CD4-positive, CD25-positive, alpha-beta regulatory T cell (primary cell): ENCODE results near the gene CD4. TPM values are rescaled to one million over a fixed set of nuclear protein-coding genes. Genes with fewer than 3 reads are reported as not detected.

Experiments used
- ATAC-seq, 2 donors: fragments of 150-1000 bp; cut with Tn5 transposase; one replicate each; pipeline ENCODE4 v1.10.0; 2021; ENCODE audit warnings: low read depth in 2 of 2, moderate number of reproducible peaks in 2 of 2, moderate library complexity in 1 of 2
- DNase-seq, 3 donors: peaks; one replicate each; pipeline versions ENCODE4 v3.0.0 to v3.0.0-alpha.2; 2012 to 2022; ENCODE audit warnings: mixed read lengths in 1 of 3
- H3K27ac ChIP-seq: one replicate; pipeline ENCODE4 v1.7.0; 2013; ENCODE audit warnings: mild to moderate bottlenecking, low read length; ENCODE audit not compliant: insufficient read depth, poor library complexity, severe bottlenecking
- H3K27me3 ChIP-seq: one replicate; pipeline ENCODE4 v1.7.0; 2013; ENCODE audit warnings: low read length; ENCODE audit not compliant: control insufficient read depth, insufficient read depth
- H3K36me3 ChIP-seq: one replicate; pipeline ENCODE4 v1.7.0; 2013; ENCODE audit warnings: mild to moderate bottlenecking, low read length, moderate library complexity; ENCODE audit not compliant: control insufficient read depth, insufficient read depth
- H3K4me1 ChIP-seq: 2 replicates; pipeline ENCODE4 v1.7.0; 2013; ENCODE audit warnings: mild to moderate bottlenecking, low read length; ENCODE audit not compliant: insufficient read depth, control insufficient read depth, poor library complexity, severe bottlenecking
- H3K4me3 ChIP-seq: one replicate; pipeline ENCODE4 v1.7.0; 2013; ENCODE audit warnings: low read depth, mild to moderate bottlenecking, low read length, moderate library complexity
- H3K9me3 ChIP-seq, 2 experiments: 1 replicate in 1 of 2; 2 replicates in 1 of 2; pipeline ENCODE4 v1.7.0; 2013; ENCODE audit warnings: low read length in 2 of 2, mild to moderate bottlenecking in 1 of 2, moderate library complexity in 1 of 2; ENCODE audit not compliant: control insufficient read depth in 2 of 2
- H3K27ac Mint-ChIP-seq, 3 donors: one replicate each; pipeline ENCODE4 v1.8.0; 2020 to 2022; ENCODE audit warnings: mild to moderate bottlenecking in 3 of 3, mixed read lengths in 3 of 3, moderate library complexity in 2 of 3
- H3K27me3 Mint-ChIP-seq: one replicate; pipeline ENCODE4 v1.8.0; 2022; ENCODE audit warnings: mild to moderate bottlenecking, mixed read lengths
- H3K36me3 Mint-ChIP-seq: one replicate; pipeline ENCODE4 v1.8.0; 2020; ENCODE audit warnings: mixed read lengths
- H3K4me1 Mint-ChIP-seq, 4 donors: one replicate each; pipeline ENCODE4 v1.8.0; 2020 to 2022; ENCODE audit warnings: mixed read lengths in 4 of 4, mild to moderate bottlenecking in 1 of 4
- H3K4me3 Mint-ChIP-seq, 4 donors: one replicate each; pipeline ENCODE4 v1.8.0; 2020 to 2022; ENCODE audit warnings: mild to moderate bottlenecking in 4 of 4, mixed read lengths in 4 of 4, moderate library complexity in 3 of 4
- H3K9me3 Mint-ChIP-seq, 7 donors: one replicate each; pipeline ENCODE4 v1.8.0; 2020 to 2022; ENCODE audit warnings: mixed read lengths in 7 of 7, mild to moderate bottlenecking in 3 of 7, moderate library complexity in 2 of 7
- polyA plus RNA-seq, 4 donors: library from polyadenylated mRNA; unstranded; fragments of 300-500 nt; fragmentation: Illumina TruSeq; gene quantifications; one replicate each; pipeline ENCODE4 v1.2.3, GENCODE V29; 2021
- total RNA-seq: library from RNA; stranded (reverse); gene quantifications from one replicate; pipeline ENCODE4 v1.2.3, GENCODE V29; 2022

Gene CD4
- total and polyA plus RNA-seq, 5 donors from 2014 or later, result 224 to 330 (median 321) TPM

GRCh38 chr12:6782850-6783566, 6.3 kb upstream of the CD4 start:
- DNase-seq (no peak), ATAC-seq (no peak)
- H3K36me3 Mint-ChIP-seq, result no peaks in the 10 kb centered on the region
- Histone ChIP-seq H3K27me3 (no peaks in the 10 kb centered on the region), H3K27ac (no peak overlapping the region), H3K36me3 (no peaks in the 10 kb centered on the region), H3K4me3 (no peak overlapping the region), H3K4me1 (peaks cover 43% of the 10 kb centered on the region), H3K9me3 (no peaks in the 10 kb centered on the region)
- H3K27ac Mint-ChIP-seq, result peak overlapping the region in 2 of 3 donors; percentile 83 to 96
- peaks cover 6% of the 10 kb centered on the region for H3K27me3 Mint-ChIP-seq
- peak overlapping the region in 2 of 4 donors; percentile 67 to 68 for H3K4me3 Mint-ChIP-seq
- peaks cover 9 to 80% (median 26%) of the 10 kb centered on the region in 4 donors for H3K4me1 Mint-ChIP-seq
- H3K9me3 Mint-ChIP-seq, result no peaks in the 10 kb centered on the region

DNA sequence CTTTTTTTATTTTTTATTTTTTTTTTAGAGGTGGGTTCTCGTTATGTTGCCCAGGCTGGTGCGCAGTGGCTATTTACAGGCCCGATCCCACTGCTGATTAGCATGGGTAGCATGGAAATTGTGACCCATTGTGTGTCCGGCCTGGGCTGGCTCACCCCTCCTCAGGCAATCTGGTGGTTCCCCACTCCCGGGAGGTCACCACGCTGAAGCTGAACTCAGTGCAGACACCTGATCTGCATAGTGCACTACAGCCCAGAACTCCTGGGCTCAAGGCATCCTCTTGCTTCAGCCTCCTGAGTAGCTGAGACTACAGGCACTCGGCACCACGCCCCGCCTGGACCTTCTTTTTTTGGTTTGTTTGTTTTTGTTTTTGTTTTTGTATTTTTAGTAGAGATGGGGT, 5.5 kb upstream of the CD4 start:
- no peak overlapping the region for H3K27ac ChIP-seq
- DNase-seq (no peak), ATAC-seq (no peak)
- H3K9me3 ChIP-seq, result no peaks in the 10 kb centered on the region
- peak overlapping the region in 2 of 3 donors; percentile 81 to 96 for H3K27ac Mint-ChIP-seq
- no peak overlapping the region for H3K4me3 ChIP-seq
- H3K4me1 Mint-ChIP-seq, result peaks cover 9 to 80% (median 27%) of the 10 kb centered on the region in 4 donors
- H3K4me1 ChIP-seq, result peaks cover 43% of the 10 kb centered on the region
- H3K36me3 Mint-ChIP-seq, result no peaks in the 10 kb centered on the region
- H3K36me3 ChIP-seq, result no peaks in the 10 kb centered on the region
- H3K27me3 Mint-ChIP-seq, result peaks cover under 1% of the 10 kb centered on the region
- no peaks in the 10 kb centered on the region for H3K27me3 ChIP-seq
- H3K9me3 Mint-ChIP-seq, result no peaks in the 10 kb centered on the region
- peak overlapping the region in 1 of 4 donors; percentile 67 for H3K4me3 Mint-ChIP-seq

DNA sequence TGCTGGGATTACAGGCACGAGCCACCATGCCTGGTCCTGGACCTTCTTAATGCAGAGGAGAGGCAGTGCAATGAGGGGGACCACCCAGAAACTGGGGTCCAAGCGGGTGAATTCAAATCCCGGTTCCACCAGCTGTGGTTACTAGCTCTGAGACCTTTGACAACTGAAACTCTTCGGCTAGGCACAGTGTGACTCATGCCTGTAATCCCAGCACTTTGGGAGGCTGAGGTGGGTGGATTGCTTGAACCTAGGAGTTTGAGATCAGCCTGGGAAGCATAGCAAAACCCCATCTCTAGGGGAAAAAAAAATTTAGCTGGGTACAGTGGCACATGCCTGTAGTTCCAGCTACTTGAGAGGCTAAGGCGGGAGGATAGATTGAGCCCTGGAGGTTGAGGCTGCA, 5.0 kb upstream of the CD4 start:
- peaks cover 12 to 80% (median 28%) of the 10 kb centered on the region in 4 donors for H3K4me1 Mint-ChIP-seq

DNA sequence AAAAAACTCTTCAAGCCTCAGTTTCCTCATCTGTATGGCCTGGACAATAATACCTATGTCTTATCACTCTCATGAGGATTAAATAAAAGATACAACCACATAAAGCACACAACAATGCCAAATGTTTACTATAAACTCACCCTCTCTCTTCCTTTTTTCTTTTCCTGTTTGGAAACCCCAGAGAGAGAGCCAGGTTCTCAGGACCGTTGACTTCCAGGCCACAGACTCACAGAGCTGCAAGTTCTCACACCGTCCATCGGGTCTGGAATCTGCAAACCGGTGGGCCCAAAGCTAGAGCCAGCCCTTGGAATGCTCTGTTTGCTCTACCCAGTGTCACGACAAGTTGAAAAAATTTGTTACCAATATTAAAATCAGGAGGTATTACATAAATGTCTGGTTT, 4.6 kb upstream of the CD4 start:
- Mint-ChIP-seq H3K27ac (peak overlapping the region; percentile 71 to 96 (median 81)), H3K27me3 (no peaks in the 10 kb centered on the region), H3K4me3 (peak overlapping the region in 2 of 4 donors; percentile 42 to 68), H3K4me1 (peaks cover 14 to 77% (median 31%) of the 10 kb centered on the region in 4 donors), H3K9me3 (no peaks in the 10 kb centered on the region), H3K36me3 (no peaks in the 10 kb centered on the region)
- no peaks in the 10 kb centered on the region for H3K9me3 ChIP-seq
- H3K27ac ChIP-seq, result peak overlapping the region; percentile 1
- DNase-seq, result no peak
- peaks cover 43% of the 10 kb centered on the region for H3K4me1 ChIP-seq
- no peak overlapping the region for H3K4me3 ChIP-seq
- ATAC-seq, result no peak
- H3K36me3 ChIP-seq, result no peaks in the 10 kb centered on the region
- H3K27me3 ChIP-seq, result no peaks in the 10 kb centered on the region

More for the DNA sequence above, 5.0 kb upstream of the CD4 start:
- no peaks in the 10 kb centered on the region for H3K36me3 ChIP-seq
- H3K4me3 ChIP-seq, result no peak overlapping the region
- no peaks in the 10 kb centered on the region for H3K36me3 Mint-ChIP-seq
- peak overlapping the region; percentile 71 to 96 (median 81) for H3K27ac Mint-ChIP-seq
- H3K4me3 Mint-ChIP-seq, result peak overlapping the region in 1 of 4 donors; percentile 42
- no peak overlapping the region for H3K27ac ChIP-seq
- no peak for DNase-seq
- H3K9me3 Mint-ChIP-seq, result no peaks in the 10 kb centered on the region
- no peaks in the 10 kb centered on the region for H3K27me3 Mint-ChIP-seq
- H3K4me1 ChIP-seq, result peaks cover 43% of the 10 kb centered on the region
- H3K9me3 ChIP-seq, result no peaks in the 10 kb centered on the region
- no peak for ATAC-seq
- no peaks in the 10 kb centered on the region for H3K27me3 ChIP-seq

GRCh38 chr12:6786416-6787094, 2.8 kb upstream of the CD4 start:
- H3K27ac Mint-ChIP-seq, result peak overlapping the region; percentile 92 to 99 (median 96)
- peaks cover 49% of the 10 kb centered on the region for H3K4me1 ChIP-seq
- H3K36me3 ChIP-seq, result no peaks in the 10 kb centered on the region
- H3K9me3 Mint-ChIP-seq, result no peaks in the 10 kb centered on the region
- peak overlapping the region; percentile 71 for H3K4me3 ChIP-seq
- peak overlapping the region; percentile 62 to 83 (median 80) for H3K4me3 Mint-ChIP-seq
- H3K27me3 Mint-ChIP-seq, result no peaks in the 10 kb centered on the region
- no peaks in the 10 kb centered on the region for H3K27me3 ChIP-seq
- peak overlapping the region; percentile 77 for H3K27ac ChIP-seq
- peak; percentile 22 to 68 (median 58) for DNase-seq
- ATAC-seq, result peak; percentile 19 to 26
- H3K4me1 Mint-ChIP-seq, result peaks cover 14 to 70% (median 32%) of the 10 kb centered on the region in 4 donors
- H3K9me3 ChIP-seq, result no peaks in the 10 kb centered on the region
- peaks cover 3% of the 10 kb centered on the region for H3K36me3 Mint-ChIP-seq

DNA sequence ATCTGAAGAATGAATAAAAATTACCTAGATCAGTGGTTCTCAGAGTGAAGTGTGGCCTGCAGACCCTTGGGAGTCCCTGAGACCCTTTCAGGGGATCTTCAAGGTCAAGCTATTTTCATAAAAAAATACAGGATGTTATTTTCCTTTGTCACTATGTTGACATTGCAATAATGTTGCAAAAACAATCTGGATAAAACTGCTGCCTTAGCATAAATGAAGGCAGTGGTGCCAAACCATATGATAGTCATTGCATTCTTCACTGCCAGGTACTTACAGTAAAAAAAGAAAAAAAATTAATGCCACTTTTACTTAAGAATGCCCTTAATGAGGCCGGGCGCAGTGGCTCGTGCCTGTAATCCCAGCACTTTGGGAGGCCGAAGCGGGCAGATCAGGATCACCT, 2.0 kb upstream of the CD4 start:
- peak overlapping the region; percentile 71 for H3K4me3 ChIP-seq

GRCh38 chr12:6790496-6791150, 1.3 kb downstream of the CD4 start:
- Mint-ChIP-seq H3K4me3 (peak overlapping the region; percentile 97 to 99 (median 98)), H3K27ac (peak overlapping the region; percentile 96 to 100 (median 99)), H3K9me3 (no peaks in the 10 kb centered on the region), H3K27me3 (no peaks in the 10 kb centered on the region), H3K4me1 (peaks cover 27 to 77% (median 54%) of the 10 kb centered on the region in 4 donors), H3K36me3 (peaks cover 11% of the 10 kb centered on the region)
- DNase-seq (peak; percentile 45 to 65 (median 57)), ATAC-seq (peak; percentile 45 to 46)
- no peaks in the 10 kb centered on the region for H3K9me3 ChIP-seq
- peak overlapping the region; percentile 84 for H3K27ac ChIP-seq
- peaks cover 71% of the 10 kb centered on the region for H3K4me1 ChIP-seq
- no peaks in the 10 kb centered on the region for H3K27me3 ChIP-seq
- H3K4me3 ChIP-seq, result peak overlapping the region; percentile 96
- peaks cover 13% of the 10 kb centered on the region for H3K36me3 ChIP-seq

More for the DNA sequence above, 2.0 kb upstream of the CD4 start:
- H3K9me3 ChIP-seq, result no peaks in the 10 kb centered on the region
- Mint-ChIP-seq H3K27me3 (no peaks in the 10 kb centered on the region), H3K4me3 (peak overlapping the region in 3 of 4 donors; percentile 79 to 83 (median 80)), H3K4me1 (peaks cover 14 to 73% (median 35%) of the 10 kb centered on the region in 4 donors), H3K27ac (peak overlapping the region; percentile 92 to 99 (median 96)), H3K9me3 (no peaks in the 10 kb centered on the region), H3K36me3 (peaks cover 3% of the 10 kb centered on the region)
- ATAC-seq (no peak), DNase-seq (no peak)
- no peaks in the 10 kb centered on the region for H3K27me3 ChIP-seq
- peaks cover 53% of the 10 kb centered on the region for H3K4me1 ChIP-seq
- H3K27ac ChIP-seq, result peak overlapping the region; percentile 77
- H3K36me3 ChIP-seq, result no peaks in the 10 kb centered on the region
